Measurements from ENCODE around the gene IGFBP4.

GRCh38 chr17:40448639-40449261, 5.5 kb downstream of the IGFBP4 start:
- TF ChIP-seq EZH2 (IDR thresholded peaks at IDR 0.05; ENCODE audit: borderline replicate concordance, insufficient read depth, low read depth, low read length, poor library complexity, severe bottlenecking) (no peak), CTCF (IDR thresholded peaks at IDR 0.05) (no peak)
